Sigmoid colon (tissue), 4 donors: Measurements from ENCODE around the gene ITPR1.

Experiments used
- POLR2A ChIP-seq, 2 donors: fragments of 450-650 bp; IDR thresholded peaks; one replicate each; pipeline ENCODE4 v1.6.1; 2016; ENCODE audit warnings: antibody characterized with exemption in 2 of 2, mild to moderate bottlenecking in 2 of 2, moderate library complexity in 2 of 2
- POLR2AphosphoS5 ChIP-seq, 4 donors: sonication (generic); formaldehyde crosslinking; IDR thresholded peaks; one replicate each; pipeline ENCODE4 v1.6.1; 2017; ENCODE audit warnings: antibody characterized with exemption in 4 of 4
- TF ChIP-seq, protein P1 (sequence below), 4 experiments: fragments of 450-650 bp in 3 of 4; fragments of 200-600 bp in 1 of 4; IDR thresholded peaks; one replicate each; pipeline ENCODE4 v1.5.1; 2016 to 2019; ENCODE audit warnings: antibody characterized with exemption in 4 of 4, mild to moderate bottlenecking in 3 of 4, moderate library complexity in 2 of 4

DNA sequence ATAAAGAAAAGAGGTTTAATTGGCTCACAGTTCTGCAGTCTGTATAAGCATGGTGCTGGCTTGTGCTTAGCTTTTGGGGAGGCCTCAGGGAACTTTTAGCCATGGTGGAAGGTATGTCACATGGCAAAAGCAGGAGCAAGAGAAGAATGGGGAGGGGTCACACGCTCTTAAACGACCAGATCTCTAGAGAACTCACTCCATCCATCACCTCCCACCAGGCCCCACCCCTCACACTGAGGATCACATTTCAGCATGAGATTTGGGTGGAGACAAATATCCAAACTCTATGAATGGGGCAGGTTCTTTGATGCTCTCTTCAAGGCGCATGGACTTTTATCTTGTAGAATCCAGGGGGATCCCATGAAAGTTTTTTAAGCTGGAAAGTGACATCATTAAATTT lies 75.7 kb downstream of the ITPR1 start:
- TF ChIP-seq, protein P1, sequence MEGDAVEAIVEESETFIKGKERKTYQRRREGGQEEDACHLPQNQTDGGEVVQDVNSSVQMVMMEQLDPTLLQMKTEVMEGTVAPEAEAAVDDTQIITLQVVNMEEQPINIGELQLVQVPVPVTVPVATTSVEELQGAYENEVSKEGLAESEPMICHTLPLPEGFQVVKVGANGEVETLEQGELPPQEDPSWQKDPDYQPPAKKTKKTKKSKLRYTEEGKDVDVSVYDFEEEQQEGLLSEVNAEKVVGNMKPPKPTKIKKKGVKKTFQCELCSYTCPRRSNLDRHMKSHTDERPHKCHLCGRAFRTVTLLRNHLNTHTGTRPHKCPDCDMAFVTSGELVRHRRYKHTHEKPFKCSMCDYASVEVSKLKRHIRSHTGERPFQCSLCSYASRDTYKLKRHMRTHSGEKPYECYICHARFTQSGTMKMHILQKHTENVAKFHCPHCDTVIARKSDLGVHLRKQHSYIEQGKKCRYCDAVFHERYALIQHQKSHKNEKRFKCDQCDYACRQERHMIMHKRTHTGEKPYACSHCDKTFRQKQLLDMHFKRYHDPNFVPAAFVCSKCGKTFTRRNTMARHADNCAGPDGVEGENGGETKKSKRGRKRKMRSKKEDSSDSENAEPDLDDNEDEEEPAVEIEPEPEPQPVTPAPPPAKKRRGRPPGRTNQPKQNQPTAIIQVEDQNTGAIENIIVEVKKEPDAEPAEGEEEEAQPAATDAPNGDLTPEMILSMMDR (IDR thresholded peaks at IDR 0.05) = no peak
- TF ChIP-seq POLR2A (IDR thresholded peaks at IDR 0.05) = no peak
- TF ChIP-seq POLR2AphosphoS5 (IDR thresholded peaks at IDR 0.05) = no peak
